GM19438 (cell line): ENCODE results near the gene RNF20.
A peak's percentile ranks its signal among the peaks of the same experiment; 100 is the strongest.
"Not testable (repeated sequence)": the region's sequence is repeated elsewhere in the genome, so short reads cannot be mapped to it uniquely, and the experiment has no call there.

Experiments used
- ATAC-seq: cut with Tn5 transposase; IDR thresholded peaks from one replicate; pipeline ENCODE4 v1.9.1; 2021; ENCODE audit warnings: low read depth; ENCODE audit not compliant: unreplicated experiment

Gene RNF20

GRCh38 chr9:101585740-101586139 is 52.1 kb downstream of the RNF20 start:
- ATAC-seq = no peak

- no peak for ATAC-seq
Measured at GRCh38 chr9:101586651-101587050, 53.0 kb downstream of the RNF20 start.

GRCh38 chr9:101587332-101588043 is 53.8 kb downstream of the RNF20 start:
- ATAC-seq = no peak

- not testable (repeated sequence) for ATAC-seq
Measured at GRCh38 chr9:101590074-101590473, 56.4 kb downstream of the RNF20 start.

GRCh38 chr9:101590901-101591300 is 57.2 kb downstream of the RNF20 start:
- ATAC-seq = no peak

GRCh38 chr9:101591787-101592446 is 58.3 kb downstream of the RNF20 start:
- ATAC-seq = no peak

GRCh38 chr9:101592788-101593187 is 59.1 kb downstream of the RNF20 start:
- no peak for ATAC-seq

GRCh38 chr9:101593345-101593744 is 59.7 kb downstream of the RNF20 start:
- ATAC-seq = no peak

- ATAC-seq = no peak
Measured at GRCh38 chr9:101594796-101595195, 61.1 kb downstream of the RNF20 start, which contains the start of gene PPP3R2. TSS of gene PPP3R2 (minus strand) at chr9:101594969. CDS start at chr9:101594921, 48 bp downstream.

- peak; percentile 57 for ATAC-seq
Measured at GRCh38 chr9:101601904-101602765, 68.5 kb downstream of the RNF20 start.

GRCh38 chr9:101604296-101604695 is 70.6 kb downstream of the RNF20 start:
- no peak for ATAC-seq

GRCh38 chr9:101605547-101605946 is 71.9 kb downstream of the RNF20 start:
- ATAC-seq = no peak
